Stimulated activated CD8-positive, alpha-beta memory T cell treated with anti-CD3 and anti-CD28 coated beads, Interleukin-4, amount 100 ng/mL, for 24 hours (primary cell): ENCODE data around the gene TMEM255B.
"Not testable (repeated sequence)": the region's sequence is repeated elsewhere in the genome, so short reads cannot be mapped to it uniquely, and the experiment has no call there.

Experiments
- DNase-seq: peaks from one replicate; pipeline ENCODE4 v3.0.0-alpha.2; 2020; ENCODE audit warnings: low read depth

The TMEM255B gene

GRCh38 chr13:113817860-113818691, 59.0 kb downstream of the TMEM255B start:
- no peak for DNase-seq

GRCh38 chr13:113818700-113819295, 59.8 kb downstream of the TMEM255B start:
- no peak for DNase-seq

DNA sequence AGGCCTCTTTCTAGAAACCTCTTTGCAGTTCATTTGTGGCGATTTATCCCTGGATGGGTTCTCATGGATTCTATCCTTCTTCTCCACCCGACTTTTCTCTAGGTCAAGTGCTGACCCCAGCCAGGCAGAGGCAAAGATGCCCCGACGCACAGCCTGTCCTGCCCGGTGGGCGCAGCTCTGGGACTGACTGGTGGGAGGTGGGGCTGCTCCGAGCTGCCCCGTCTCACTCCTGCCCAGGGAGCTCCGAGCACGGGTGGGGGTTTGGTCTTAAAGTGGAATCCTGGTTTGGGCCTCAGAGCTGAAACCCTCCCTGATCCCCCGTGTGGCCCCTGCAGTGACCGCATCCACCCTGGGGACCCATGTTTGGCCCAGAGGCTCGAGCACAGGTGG, 60.3 kb downstream of the TMEM255B start:
- no peak for DNase-seq

DNA sequence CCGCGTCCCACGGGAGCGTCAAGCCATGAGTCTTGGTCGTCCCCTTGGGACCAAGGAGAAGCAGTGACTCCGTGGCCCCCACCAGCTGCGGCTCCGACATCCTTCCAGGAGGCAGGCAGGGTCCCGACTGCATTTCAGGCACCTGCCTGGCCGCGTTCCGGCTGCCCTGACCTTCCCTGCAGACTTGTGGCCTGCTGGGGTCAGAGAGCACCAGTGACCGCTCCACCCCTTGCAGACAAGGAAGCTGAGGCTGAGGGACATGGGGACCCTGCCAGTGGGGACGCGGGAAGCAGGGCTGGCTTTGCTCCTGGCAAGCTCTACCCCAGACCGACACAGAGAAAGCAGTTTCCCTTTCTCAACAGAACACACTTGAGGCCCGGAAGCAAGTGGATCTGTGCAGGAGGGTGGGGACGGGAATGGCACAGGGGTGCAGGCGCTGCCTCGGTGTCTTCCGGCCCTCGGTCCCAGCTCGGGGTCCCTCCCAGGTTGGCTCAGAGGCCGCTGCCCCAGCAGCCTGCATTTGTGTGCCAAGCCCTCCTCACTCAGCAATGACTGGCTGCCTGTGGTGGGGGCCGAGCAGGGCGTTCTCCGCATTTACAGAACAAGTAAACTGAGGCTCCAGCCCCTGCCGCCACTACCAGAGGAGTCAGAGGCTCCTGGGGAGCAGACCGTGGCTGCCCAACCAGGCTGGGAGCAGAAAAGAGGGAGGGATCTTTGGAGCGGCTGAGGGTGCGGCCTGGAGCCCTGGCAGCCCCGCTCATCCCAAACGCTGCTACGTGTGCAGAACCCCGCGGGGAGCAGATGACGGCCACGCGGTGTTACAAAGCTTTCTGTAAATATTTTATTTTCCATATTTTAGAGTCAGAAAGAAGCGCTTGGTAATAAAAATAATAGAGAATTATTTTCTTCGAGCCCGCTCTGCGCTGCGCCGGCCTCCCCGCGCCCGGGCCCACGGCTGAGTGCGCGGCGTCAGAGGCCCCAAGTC, 61.0 kb downstream of the TMEM255B start:
- DNase-seq, result no peak

DNA sequence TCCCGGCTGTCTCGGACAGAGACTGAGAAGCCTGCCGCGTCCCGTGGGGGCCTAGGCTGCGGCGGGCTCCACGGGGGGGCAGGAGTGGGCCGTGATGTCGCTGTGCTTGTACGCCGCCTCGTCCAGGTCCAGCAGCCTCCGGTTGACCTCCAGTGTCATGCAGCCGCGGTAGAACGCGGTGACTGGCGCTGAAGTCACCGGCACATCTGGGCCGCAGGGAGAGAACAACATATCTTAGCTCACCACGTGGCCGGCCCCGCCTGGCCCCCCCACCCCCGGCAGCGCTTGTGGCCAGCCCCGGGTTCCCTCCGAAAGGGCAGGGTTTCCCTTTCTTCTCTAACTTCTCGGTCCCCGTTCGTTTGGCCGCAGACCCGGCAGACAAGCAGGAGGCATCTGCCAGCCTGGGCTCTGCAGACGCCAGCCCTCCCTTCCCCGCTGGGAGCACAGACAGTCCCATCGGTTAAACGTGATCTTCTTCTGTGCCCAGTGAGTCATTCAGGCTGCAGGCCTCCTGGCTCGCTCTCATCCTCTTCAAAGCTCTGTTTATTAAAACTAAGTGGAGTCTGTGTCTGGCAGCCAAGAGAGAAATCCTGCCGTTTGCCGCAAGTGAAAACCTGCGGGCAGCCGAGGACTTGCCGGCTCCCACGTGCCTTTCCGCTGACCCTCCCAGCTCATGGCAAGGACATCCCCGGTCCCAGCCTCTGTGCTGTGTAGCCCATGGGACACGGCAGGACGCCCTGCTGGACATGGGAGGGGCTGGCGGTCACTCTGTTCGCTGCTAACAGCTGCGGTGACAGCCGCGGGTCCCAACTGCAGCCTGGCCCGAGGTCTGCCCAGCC, 62.0 kb downstream of the TMEM255B start:
- no peak for DNase-seq

DNA sequence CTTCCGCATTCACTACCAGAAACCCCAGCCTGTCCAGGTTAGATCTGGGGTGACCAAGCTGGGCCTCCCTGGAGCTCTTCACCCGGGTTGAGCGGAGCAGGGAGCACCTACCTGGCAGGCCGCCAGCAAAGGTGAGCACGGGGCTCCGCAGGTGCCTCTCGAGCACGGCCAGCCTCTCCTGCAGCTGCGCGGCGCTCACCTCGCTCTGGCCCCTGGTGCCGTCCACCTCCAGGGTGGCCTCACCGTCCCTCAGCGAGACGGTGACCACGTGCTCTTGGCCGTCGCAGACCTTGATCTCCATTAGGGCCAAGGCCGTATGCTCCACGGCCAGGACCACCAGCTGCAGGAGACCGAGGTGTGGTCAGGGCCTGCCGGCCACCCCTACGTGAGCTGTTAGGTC, 62.8 kb downstream of the TMEM255B start:
- DNase-seq, result no peak

DNA sequence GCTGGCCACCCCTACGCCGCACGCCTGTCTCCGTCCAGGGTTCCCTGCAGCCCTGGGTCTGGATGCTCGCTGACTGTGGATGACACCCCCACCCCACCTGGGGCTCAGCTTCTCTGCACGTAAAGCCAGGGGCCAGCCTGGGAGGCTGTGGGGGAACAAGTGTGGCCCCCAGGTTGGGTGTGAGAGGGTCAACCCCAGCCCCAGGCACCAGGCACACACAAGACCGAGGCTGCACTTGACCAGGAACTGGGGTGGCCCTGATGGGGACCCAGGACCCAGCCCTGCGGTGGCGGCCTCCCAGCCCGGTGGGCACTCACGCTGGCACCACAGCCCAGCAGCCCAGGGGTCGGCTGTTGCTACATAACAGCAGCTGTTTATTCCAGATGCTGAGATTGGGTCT, 63.2 kb downstream of the TMEM255B start:
- DNase-seq, result no peak

GRCh38 chr13:113822956-113823744, 64.1 kb downstream of the TMEM255B start:
- no peak for DNase-seq

DNA sequence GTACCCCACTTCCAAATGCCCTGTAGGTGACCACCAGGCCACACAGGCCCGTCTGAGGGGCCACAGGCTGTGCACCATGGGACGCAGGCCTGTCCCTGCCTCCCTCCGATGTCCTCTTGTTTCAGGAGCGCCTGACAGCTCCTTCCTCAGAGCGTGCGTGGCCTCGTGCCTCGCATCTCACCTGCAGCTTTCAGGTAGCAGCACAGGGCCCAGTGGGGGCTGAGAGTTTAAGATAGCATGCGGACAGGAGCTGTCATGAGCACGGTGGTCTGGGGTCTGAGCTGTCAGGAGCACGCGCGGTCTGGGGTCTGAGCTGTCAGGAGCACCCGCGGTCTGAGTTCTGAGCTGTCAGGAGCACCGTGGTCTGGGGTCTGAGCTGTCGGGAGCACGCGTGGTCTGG, 64.7 kb downstream of the TMEM255B start:
- DNase-seq, result no peak

DNA sequence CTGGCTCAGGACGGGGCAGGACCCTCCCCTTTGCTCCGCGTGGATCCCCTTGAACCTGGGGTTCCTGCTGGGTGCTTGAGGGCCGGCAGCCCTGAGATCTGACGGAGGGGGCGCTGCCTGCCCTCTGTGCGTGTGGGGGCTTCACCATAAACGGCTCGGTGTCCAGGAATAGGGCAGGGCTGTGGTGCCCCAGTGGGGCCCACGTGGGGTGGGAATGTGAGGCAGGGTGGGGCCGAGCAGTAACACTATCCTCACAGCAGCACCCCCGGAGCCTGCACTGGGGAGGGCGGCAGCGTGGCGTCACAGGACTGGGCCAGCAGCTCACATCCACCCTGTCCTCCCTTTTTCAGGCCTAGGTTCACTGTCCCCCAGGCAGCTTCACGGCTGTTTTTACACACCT, 66.8 kb downstream of the TMEM255B start:
- no peak for DNase-seq

DNA sequence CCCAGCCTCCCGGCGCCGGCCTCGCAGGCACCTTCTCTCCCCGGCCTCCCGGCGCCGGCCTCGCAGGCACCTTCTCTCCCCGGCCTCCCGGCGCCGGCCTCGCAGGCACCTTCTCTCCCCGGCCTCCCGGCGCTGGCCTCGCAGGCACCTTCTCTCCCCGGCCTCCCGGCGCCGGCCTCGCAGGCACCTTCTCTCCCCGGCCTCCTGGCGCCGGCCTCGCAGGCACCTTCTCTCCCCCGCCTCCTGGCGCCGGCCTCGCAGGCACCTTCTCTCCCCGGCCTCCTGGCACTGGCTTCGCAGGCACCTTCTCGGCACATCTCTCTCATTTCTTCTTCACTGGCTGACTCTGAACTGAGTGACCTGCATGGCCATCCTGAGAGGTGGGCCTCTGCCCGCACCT, 67.4 kb downstream of the TMEM255B start:
- DNase-seq, result not testable (repeated sequence)

GRCh38 chr13:113827021-113827420, 68.0 kb downstream of the TMEM255B start:
- DNase-seq, result no peak

DNA sequence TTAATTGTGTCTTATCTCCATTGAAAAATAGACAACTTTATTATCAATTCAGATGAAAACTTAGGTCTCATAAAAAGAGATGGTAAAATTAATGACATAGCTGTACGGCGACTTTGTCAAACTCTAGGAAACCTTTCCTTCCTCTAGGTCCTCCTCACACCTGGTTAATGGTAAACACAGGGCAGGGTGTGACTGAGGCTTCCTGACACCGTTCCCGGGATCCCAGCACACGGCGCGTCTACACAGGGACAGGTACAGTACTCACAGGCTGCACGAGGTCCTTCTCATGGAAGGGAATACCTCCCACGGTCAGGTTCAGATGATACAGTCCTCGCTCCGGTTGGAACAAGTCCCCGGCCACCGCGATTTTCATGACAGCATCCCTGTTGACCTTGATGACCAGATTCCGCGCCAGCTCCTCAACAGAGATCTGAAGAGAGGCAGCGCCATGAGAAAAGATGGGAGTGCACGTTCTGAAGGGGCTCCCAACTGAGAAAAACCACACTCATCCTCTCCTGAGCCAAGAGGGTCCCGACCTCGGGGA, 69.3 kb downstream of the TMEM255B start:
- DNase-seq, result no peak

DNA sequence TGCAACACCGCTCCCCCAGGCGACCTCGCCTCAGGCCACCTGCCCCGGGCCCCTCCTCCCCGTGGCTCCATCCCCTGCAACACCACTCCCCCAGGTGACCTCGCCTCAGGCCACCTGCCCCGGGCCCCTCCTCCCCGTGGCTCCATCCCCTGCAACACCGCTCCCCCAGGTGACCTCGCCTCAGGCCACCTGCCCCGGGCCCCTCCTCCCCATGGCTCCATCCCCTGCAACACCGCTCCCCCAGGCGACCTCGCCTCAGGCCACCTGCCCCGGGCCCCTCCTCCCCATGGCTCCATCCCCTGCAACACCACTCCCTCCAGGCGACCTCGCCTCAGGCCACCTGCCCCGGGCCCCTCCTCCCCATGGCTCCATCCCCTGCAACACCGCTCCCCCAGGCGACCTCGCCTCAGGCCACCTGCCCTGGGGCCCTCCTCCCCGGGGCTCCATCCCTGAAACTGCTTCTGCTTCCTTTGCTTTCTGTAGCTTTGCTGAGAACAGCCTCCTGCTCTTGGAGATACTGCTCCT, 71.5 kb downstream of the TMEM255B start:
- DNase-seq, result not testable (repeated sequence)

DNA sequence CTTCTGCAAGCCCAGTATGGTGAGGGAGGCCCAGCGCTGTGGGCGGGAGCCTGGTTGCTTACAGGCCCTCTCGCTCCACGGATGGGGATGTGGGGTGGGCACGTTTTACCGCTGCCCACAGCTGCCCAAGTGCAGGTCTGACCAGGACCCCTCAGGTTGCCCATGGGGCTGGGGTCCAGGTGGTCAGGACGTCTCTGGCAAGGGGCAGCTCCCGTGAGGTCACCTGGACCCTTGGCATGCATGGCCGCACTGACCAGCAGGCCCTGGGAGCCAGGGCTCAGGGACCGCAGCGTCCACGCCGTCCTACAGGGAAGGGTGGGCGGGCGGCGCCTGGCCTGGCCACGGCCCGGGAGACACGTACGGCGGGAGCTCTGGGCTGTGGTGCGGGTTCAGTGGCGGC, 72.0 kb downstream of the TMEM255B start:
- no peak for DNase-seq

DNA sequence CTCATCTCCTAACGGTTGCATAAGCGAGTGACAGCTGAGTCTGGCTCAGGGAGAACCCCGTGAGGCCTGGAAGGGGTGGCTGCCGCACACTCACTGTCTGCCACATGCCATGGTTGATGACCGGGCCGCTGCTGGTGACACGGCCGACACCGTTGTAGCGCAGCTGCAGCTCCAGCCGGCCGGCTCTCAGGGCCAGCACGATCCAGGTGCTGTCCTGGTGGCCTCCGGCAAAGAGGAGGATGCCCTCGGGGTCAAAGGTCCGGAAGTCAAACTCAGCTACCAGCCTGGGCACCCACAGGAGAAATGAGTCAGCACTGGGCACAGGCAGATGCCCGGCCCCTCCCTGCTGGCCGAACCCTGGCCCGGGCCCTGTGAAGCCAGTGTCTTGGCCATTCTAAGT, 73.2 kb downstream of the TMEM255B start:
- no peak for DNase-seq

DNA sequence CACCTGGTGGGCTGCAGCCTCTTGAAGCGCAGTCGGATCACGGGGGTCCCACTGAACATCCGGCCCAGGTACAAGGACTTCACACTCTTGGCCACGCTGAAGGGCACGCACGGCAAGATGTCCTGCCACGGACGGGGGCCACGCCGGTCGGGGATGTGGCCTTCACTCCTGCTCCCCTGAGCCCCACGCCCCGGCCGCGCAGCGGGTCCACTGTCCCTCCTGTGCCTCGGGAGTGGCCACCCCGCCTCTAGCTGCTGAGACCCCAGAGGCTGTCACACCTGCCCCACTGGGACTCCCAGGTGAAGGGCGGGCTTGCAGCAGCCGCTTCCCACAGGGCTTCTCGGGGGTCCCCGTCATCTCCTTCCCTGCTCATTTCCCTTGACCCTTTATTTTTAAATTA, 73.6 kb downstream of the TMEM255B start:
- DNase-seq, result no peak

DNA sequence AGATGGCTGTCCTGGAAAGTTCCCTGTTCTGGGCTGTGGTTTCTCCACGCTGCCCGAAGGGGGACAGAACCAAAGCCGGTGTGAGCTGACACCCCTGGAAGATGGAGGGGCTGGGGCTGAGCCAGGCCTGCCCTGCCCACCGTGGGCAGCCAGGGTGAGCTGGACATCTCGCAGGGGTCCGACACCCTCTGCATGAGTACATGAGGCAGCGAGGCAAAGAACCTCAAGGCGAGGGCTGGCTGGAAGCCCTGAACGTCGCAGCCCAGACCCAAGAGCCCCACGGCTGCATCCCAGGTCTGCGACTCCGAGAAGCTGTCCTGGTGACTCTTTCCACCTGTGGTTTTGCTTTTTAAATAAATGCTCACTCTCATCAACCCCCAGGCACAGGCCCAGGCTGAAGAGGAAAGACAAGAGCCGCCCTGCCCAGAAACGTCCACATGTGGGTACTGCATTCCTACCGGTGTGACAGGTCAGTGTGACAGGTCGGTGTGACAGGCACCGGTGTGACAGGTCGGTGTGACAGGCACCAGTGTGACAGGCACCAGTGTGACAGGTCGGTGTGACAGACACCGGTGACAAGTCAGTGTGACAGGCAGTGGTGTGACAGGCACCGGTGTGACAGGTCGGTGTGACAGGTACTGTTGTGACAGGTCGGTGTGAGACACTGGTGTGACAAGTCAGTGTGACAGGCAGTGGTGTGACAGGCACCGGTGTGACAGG, 74.2 kb downstream of the TMEM255B start:
- DNase-seq, result no peak

GRCh38 chr13:113834006-113834405, 75.0 kb downstream of the TMEM255B start:
- DNase-seq, result not testable (repeated sequence)
